CD14-positive monocyte (primary cell): Measurements from ENCODE around the gene HOXD10. TPM values are rescaled to one million over a fixed set of nuclear protein-coding genes. Genes with fewer than 3 reads are reported as not detected.

Experiments used
- DNase-seq, 3 donors: peaks; one replicate each; pipeline ENCODE4 v3.0.0-alpha.2; 2011 to 2022
- H2AFZ ChIP-seq: 2 replicates; pipeline ENCODE4 v1.6.0; 2012; ENCODE audit warnings: mild to moderate bottlenecking, low read depth, low read length, inconsistent platforms; ENCODE audit not compliant: insufficient read depth, poor library complexity, severe bottlenecking
- H3K27ac ChIP-seq, 2 donors: 1 replicate in 1 of 2; 2 replicates in 1 of 2; pipeline ENCODE4 v1.5.1; 2012 to 2013; ENCODE audit warnings: low read length in 2 of 2, control low read depth in 1 of 2, inconsistent platforms in 1 of 2, low read depth in 1 of 2, mild to moderate bottlenecking in 1 of 2
- H3K27me3 ChIP-seq, 2 donors: one replicate each; pipeline versions ENCODE4 v1.6.0 to v1.6.1; 2011 to 2013; ENCODE audit warnings: low read length in 2 of 2; ENCODE audit not compliant: control insufficient read depth in 2 of 2, insufficient read depth in 2 of 2
- H3K36me3 ChIP-seq, 2 donors: replicated peaks in 1 of 2; 1 replicate in 1 of 2; 2 replicates in 1 of 2; pipeline versions ENCODE4 v1.5.1 to v1.6.1; 2012 to 2013; ENCODE audit warnings: low read length in 2 of 2, control low read depth in 1 of 2, inconsistent platforms in 1 of 2, mild to moderate bottlenecking in 1 of 2; ENCODE audit not compliant: insufficient read depth in 2 of 2, control insufficient read depth in 1 of 2
- H3K4me1 ChIP-seq, 2 donors: 1 replicate in 1 of 2; 2 replicates in 1 of 2; pipeline versions ENCODE4 v1.5.1 to v1.6.1; 2012 to 2013; ENCODE audit warnings: low read length in 2 of 2, control low read depth in 1 of 2, inconsistent platforms in 1 of 2, mild to moderate bottlenecking in 1 of 2, moderate library complexity in 1 of 2; ENCODE audit not compliant: insufficient read depth in 2 of 2, control insufficient read depth in 1 of 2
- H3K4me2 ChIP-seq: replicated peaks from 2 replicates; pipeline ENCODE3; 2012; ENCODE audit warnings: low read length, moderate library complexity, mild to moderate bottlenecking; ENCODE audit not compliant: poor library complexity, severe bottlenecking; ENCODE audit errors: extremely low read depth
- H3K4me3 ChIP-seq, 3 experiments: fragments of 200-600 bp in 1 of 3; sonication (generic) in 1 of 3; replicated peaks in 1 of 3; 1 replicate in 2 of 3; 2 replicates in 1 of 3; pipeline ENCODE4 v1.5.1; 2011 to 2013; ENCODE audit warnings: low read length in 3 of 3, mild to moderate bottlenecking in 3 of 3, control low read depth in 2 of 3, low read depth in 2 of 3, inconsistent platforms in 1 of 3, moderate library complexity in 1 of 3
- H3K79me2 ChIP-seq: 2 replicates; pipeline ENCODE4 v1.6.0; 2012; ENCODE audit warnings: mild to moderate bottlenecking, control low read depth, inconsistent platforms, low read length, moderate library complexity; ENCODE audit not compliant: insufficient read depth
- H3K9ac ChIP-seq: 2 replicates; pipeline ENCODE4 v1.6.0; 2017; ENCODE audit warnings: low read length, mild to moderate bottlenecking; ENCODE audit not compliant: insufficient read depth, poor library complexity, severe bottlenecking
- H3K9me3 ChIP-seq, 2 donors: replicated peaks in 1 of 2; 1 replicate in 1 of 2; 2 replicates in 1 of 2; pipeline versions ENCODE4 v1.5.1 to v1.6.1; 2012 to 2013; ENCODE audit warnings: low read length in 2 of 2, control low read depth in 1 of 2; ENCODE audit not compliant: control insufficient read depth in 1 of 2, insufficient read depth in 1 of 2
- H4K20me1 ChIP-seq: 2 replicates; pipeline ENCODE4 v1.6.0; 2012; ENCODE audit warnings: mild to moderate bottlenecking, low read length, control low read depth, moderate library complexity; ENCODE audit not compliant: insufficient read depth
- H3K27ac Mint-ChIP-seq, 7 donors: one replicate each; pipeline ENCODE4 v1.8.0; 2020; ENCODE audit warnings: mild to moderate bottlenecking in 7 of 7, mixed read lengths in 7 of 7, moderate library complexity in 6 of 7, inconsistent platforms in 2 of 7
- H3K27me3 Mint-ChIP-seq, 3 donors: one replicate each; pipeline ENCODE4 v1.8.0; 2021 to 2022; ENCODE audit warnings: low read depth in 3 of 3, mild to moderate bottlenecking in 3 of 3, mixed read lengths in 3 of 3, moderate library complexity in 3 of 3, inconsistent platforms in 1 of 3
- H3K36me3 Mint-ChIP-seq, 2 donors: one replicate each; pipeline ENCODE4 v1.8.0; 2020; ENCODE audit warnings: mixed read lengths in 2 of 2, inconsistent platforms in 1 of 2, mild to moderate bottlenecking in 1 of 2
- H3K4me1 Mint-ChIP-seq: one replicate; pipeline ENCODE4 v1.8.0; 2020; ENCODE audit warnings: mild to moderate bottlenecking, mixed read lengths
- H3K4me3 Mint-ChIP-seq, 2 donors: one replicate each; pipeline ENCODE4 v1.8.0; 2020; ENCODE audit warnings: mild to moderate bottlenecking in 2 of 2, mixed read lengths in 2 of 2, moderate library complexity in 1 of 2
- H3K9me3 Mint-ChIP-seq, 7 donors: one replicate each; pipeline ENCODE4 v1.8.0; 2020 to 2022; ENCODE audit warnings: mixed read lengths in 7 of 7, mild to moderate bottlenecking in 6 of 7, moderate library complexity in 6 of 7, inconsistent platforms in 2 of 7
- WGBS: methylation state at CpG from one replicate; pipeline ENCODE4 v1.1.5; 2013; ENCODE audit warnings: missing lambda C conversion rate; ENCODE audit not compliant: insufficient coverage; 5-methylcytosine and 5-hydroxymethylcytosine counted together
- intact Hi-C, 2 donors: fragments of 100-400 bp; cut with micrococcal nuclease; formaldehyde crosslinking; loops; one replicate each; pipeline versions ENCODE4 v1.15.0 to v1.15.1; 2023
- polyA plus RNA-seq, 3 donors: library from polyadenylated mRNA; depleted of rRNA in 1 of 3; unstranded in 2 of 3; stranded (reverse) in 1 of 3; fragments of 300-500 nt in 2 of 3; fragments of >200 nt in 1 of 3; fragmentation: Illumina TruSeq in 2 of 3; gene quantifications; 1 replicate in 2 of 3; 2 replicates in 1 of 3; pipeline ENCODE4 v1.2.3, GENCODE V29; 2012 to 2021
- TF ChIP-seq, protein P1 (sequence below): fragments of 200-600 bp; IDR thresholded peaks from one replicate; pipeline ENCODE4 v1.8.0; 2022; ENCODE audit warnings: antibody characterized with exemption, mild to moderate bottlenecking

Gene HOXD10
- polyA plus RNA-seq, 3 donors: not detected

DNA sequence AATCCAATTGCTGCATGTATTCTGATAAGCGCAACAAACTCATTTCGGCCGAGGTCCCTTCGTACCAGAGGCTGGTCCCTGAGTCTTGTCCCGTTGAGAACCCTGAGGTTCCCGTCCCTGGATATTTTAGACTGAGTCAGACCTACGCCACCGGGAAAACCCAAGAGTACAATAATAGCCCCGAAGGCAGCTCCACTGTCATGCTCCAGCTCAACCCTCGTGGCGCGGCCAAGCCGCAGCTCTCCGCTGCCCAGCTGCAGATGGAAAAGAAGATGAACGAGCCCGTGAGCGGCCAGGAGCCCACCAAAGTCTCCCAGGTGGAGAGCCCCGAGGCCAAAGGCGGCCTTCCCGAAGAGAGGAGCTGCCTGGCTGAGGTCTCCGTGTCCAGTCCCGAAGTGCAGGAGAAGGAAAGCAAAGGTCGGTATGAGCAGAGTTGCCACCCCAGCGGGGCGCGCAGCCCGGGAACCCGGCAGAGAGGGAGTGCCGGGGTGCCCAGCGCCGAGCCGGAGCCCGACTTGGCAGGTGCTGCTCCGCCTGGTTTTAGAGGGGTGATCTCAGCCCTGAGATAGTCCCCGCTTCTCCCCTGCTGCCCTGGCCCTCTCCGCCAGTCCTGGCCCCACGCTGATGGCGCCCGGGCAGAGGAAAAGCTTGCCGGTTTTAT lies 714 bp downstream of the HOXD10 start:
- H3K9ac ChIP-seq: no peak overlapping the region
- peaks cover 4 to 43% (median 31%) of the 10 kb centered on the region in 7 donors for H3K9me3 Mint-ChIP-seq
- peaks cover 2 to 7% of the 10 kb centered on the region in 2 donors for H3K36me3 Mint-ChIP-seq
- H3K4me2 ChIP-seq: no peak overlapping the region
- peaks cover 93 to 99% of the 10 kb centered on the region in 2 donors for H3K27me3 ChIP-seq
- no peak for DNase-seq
- H2AFZ ChIP-seq: no peak overlapping the region
- H3K27ac ChIP-seq: no peak overlapping the region
- H3K27me3 Mint-ChIP-seq: peaks cover 93 to 99% (median 97%) of the 10 kb centered on the region in 3 donors
- H3K4me3 Mint-ChIP-seq: peak overlapping the region in 1 of 2 donors; percentile 85
- no peak overlapping the region for H3K4me3 ChIP-seq
- peaks cover 13 to 76% of the 10 kb centered on the region in 2 donors for H3K9me3 ChIP-seq
- H4K20me1 ChIP-seq: no peaks in the 10 kb centered on the region
- TF ChIP-seq, protein P1, sequence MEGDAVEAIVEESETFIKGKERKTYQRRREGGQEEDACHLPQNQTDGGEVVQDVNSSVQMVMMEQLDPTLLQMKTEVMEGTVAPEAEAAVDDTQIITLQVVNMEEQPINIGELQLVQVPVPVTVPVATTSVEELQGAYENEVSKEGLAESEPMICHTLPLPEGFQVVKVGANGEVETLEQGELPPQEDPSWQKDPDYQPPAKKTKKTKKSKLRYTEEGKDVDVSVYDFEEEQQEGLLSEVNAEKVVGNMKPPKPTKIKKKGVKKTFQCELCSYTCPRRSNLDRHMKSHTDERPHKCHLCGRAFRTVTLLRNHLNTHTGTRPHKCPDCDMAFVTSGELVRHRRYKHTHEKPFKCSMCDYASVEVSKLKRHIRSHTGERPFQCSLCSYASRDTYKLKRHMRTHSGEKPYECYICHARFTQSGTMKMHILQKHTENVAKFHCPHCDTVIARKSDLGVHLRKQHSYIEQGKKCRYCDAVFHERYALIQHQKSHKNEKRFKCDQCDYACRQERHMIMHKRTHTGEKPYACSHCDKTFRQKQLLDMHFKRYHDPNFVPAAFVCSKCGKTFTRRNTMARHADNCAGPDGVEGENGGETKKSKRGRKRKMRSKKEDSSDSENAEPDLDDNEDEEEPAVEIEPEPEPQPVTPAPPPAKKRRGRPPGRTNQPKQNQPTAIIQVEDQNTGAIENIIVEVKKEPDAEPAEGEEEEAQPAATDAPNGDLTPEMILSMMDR: no peak
- H3K27ac Mint-ChIP-seq: no peak overlapping the region
- no peaks in the 10 kb centered on the region for H3K79me2 ChIP-seq
- H3K4me1 Mint-ChIP-seq: peaks cover 9% of the 10 kb centered on the region
- peaks cover under 1 to 3% of the 10 kb centered on the region in 2 donors for H3K4me1 ChIP-seq
- intact Hi-C loops: no loop called here
- WGBS: 22% methylated on average over 35 of the region's 40 CpGs
- H3K36me3 ChIP-seq: no peaks in the 10 kb centered on the region

DNA sequence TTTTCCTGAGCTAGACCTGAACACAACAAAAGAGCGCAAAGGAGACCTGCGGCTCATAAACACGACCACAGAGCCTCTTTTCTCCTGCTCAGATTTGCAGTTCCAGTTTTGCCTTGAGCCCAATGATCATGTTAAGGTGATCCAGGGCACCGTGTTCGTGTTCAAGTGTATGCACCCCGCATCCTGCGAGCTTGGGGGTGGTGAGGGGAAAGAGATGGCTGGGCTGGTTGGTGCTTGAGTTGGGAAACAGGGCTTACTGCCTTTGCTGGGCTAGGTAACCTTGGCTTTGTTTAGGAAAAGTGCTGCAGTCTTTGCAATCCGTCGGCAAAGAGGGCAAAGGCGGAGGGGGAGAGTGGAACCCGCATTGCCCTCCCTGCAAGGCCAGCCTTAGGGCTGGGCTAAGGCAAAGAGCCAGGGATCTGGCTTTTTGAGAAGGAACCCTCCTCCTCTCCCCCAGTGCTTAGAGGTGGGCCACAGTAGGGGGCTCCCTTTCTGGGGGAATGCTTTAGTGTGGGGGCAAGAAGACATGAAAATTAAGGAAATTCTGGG lies 1.3 kb downstream of the HOXD10 start:
- no peak for DNase-seq
- Histone ChIP-seq H3K4me3 (no peak overlapping the region), H3K27me3 (peaks cover 87 to 98% of the 10 kb centered on the region in 2 donors), H3K36me3 (no peaks in the 10 kb centered on the region), H3K9me3 (peaks cover 13 to 70% of the 10 kb centered on the region in 2 donors), H3K79me2 (no peaks in the 10 kb centered on the region), H2AFZ (no peak overlapping the region), H3K27ac (no peak overlapping the region), H3K9ac (no peak overlapping the region), H3K4me2 (no peak overlapping the region), H4K20me1 (no peaks in the 10 kb centered on the region), H3K4me1 (peaks cover 5 to 9% of the 10 kb centered on the region in 2 donors)
- peaks cover 93 to 99% (median 97%) of the 10 kb centered on the region in 3 donors for H3K27me3 Mint-ChIP-seq
- peaks cover 4 to 45% (median 29%) of the 10 kb centered on the region in 7 donors for H3K9me3 Mint-ChIP-seq
- H3K27ac Mint-ChIP-seq: no peak overlapping the region
- peaks cover 2 to 9% of the 10 kb centered on the region in 2 donors for H3K36me3 Mint-ChIP-seq
- H3K4me3 Mint-ChIP-seq: peak overlapping the region in 1 of 2 donors; percentile 85
- intact Hi-C loops: no loop called here
- peaks cover 12% of the 10 kb centered on the region for H3K4me1 Mint-ChIP-seq
- 8% methylated on average over 9 of the region's 11 CpGs for WGBS
- TF ChIP-seq, protein P1: no peak
